ENCODE measurements around the gene PIGR.

PIGR gene

DNA sequence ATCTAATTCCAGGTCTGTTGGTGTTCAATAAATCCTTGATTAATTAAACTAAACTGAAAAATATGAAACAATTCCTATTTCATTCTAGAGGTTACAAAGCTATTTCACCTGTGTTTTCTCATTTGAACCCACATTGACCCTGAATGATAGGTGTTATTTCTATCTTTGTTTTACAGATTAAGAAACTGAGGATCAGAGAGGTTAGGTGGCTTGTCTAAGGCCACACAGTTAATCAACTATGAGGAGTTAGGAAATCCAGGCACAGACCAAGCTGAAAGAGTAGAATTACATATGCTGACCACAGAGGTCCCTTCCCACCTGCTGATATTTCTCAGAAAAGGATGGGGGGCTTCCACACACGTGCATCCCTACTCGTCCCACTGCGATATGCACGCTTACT is 487 bp downstream of the PIGR start:
- H3K4me3 ChIP-seq (ENCODE audit: low read length), result no peak overlapping the region
- TF ChIP-seq, protein P1, sequence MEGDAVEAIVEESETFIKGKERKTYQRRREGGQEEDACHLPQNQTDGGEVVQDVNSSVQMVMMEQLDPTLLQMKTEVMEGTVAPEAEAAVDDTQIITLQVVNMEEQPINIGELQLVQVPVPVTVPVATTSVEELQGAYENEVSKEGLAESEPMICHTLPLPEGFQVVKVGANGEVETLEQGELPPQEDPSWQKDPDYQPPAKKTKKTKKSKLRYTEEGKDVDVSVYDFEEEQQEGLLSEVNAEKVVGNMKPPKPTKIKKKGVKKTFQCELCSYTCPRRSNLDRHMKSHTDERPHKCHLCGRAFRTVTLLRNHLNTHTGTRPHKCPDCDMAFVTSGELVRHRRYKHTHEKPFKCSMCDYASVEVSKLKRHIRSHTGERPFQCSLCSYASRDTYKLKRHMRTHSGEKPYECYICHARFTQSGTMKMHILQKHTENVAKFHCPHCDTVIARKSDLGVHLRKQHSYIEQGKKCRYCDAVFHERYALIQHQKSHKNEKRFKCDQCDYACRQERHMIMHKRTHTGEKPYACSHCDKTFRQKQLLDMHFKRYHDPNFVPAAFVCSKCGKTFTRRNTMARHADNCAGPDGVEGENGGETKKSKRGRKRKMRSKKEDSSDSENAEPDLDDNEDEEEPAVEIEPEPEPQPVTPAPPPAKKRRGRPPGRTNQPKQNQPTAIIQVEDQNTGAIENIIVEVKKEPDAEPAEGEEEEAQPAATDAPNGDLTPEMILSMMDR (conservative IDR thresholded peaks at IDR 0.05; ENCODE audit: low read depth, low read length), result no peak
- no peak for DNase-seq (ENCODE audit: low read depth)

DNA sequence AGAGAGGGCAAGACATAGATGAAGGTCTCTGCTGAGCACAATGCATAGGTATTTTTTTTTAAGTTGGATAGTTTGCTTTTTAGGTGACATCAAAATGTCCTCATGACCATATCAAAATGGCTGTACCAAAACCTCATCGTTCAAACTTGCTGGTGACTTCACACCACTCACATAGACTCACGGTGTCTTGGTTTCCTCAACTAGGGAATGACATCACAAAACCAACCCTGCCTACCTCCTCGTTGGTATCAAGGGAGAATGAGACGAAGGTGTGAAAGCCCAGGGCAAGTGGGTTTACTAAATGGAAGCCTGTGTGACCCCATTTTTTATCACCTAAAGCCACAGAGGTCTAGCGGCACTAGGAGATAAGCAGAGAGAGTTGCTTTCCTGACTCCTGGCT is 1.6 kb downstream of the PIGR start:
- H3K4me3 ChIP-seq (ENCODE audit: low read length), result no peak overlapping the region
- no peak for DNase-seq (ENCODE audit: low read depth)
- TF ChIP-seq, protein P1 (conservative IDR thresholded peaks at IDR 0.05; ENCODE audit: low read depth, low read length), result no peak

DNA sequence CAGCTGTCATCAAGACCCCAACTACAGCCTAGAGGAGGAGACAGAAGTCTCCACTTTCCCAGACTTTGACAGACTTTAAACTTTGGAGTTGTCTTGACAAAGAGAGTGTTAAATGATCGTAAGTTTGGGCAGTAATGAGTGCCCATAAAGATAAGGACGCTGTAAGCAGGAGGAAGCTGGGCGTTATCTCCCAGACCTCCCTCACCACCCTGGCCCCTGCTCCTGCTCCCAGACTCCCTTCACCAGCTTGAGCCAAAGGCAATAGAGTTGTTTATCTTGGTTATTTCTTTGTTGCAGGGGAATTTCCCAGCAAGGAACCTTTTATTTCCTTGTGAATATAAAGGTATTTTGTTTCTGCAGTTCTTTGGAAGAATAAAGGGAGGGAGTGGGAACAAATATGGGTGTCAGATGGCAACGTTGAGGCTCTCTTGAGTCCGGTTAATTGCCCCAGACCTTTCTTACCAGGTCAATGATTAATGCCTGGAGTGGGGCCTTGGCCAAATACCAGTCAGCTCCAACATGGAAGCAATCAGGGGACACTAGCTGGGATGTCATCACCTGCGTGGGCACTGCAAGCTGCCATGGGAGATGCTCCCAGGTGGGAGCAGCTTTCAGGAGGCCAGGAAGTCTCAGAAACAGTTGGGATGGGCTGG is 4.4 kb downstream of the PIGR start:
- no peak overlapping the region for H3K4me3 ChIP-seq (ENCODE audit: low read length)
- no peak for DNase-seq (ENCODE audit: low read depth)
- TF ChIP-seq, protein P1 (conservative IDR thresholded peaks at IDR 0.05; ENCODE audit: low read depth, low read length), result no peak

DNA sequence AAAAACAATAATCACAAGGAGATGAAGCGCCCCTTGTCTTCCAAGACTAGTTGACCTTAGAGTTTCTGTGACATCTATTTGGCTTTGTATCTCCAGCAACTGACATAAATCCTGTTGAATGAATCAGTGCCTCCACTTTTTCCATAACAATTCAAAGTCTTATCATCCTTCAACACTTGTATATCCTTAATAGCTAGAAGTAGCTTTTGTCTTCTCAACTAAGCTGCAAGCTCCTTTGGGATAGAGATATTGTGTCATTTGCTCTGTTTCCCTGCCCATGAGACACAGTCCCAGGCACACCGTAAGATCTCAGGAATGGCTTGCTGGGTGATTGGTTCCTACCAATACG is 5.7 kb downstream of the PIGR start:
- DNase-seq (ENCODE audit: low read depth), result no peak
- TF ChIP-seq, protein P1 (conservative IDR thresholded peaks at IDR 0.05; ENCODE audit: low read depth, low read length), result no peak
- no peak overlapping the region for H3K4me3 ChIP-seq (ENCODE audit: low read length)

DNA sequence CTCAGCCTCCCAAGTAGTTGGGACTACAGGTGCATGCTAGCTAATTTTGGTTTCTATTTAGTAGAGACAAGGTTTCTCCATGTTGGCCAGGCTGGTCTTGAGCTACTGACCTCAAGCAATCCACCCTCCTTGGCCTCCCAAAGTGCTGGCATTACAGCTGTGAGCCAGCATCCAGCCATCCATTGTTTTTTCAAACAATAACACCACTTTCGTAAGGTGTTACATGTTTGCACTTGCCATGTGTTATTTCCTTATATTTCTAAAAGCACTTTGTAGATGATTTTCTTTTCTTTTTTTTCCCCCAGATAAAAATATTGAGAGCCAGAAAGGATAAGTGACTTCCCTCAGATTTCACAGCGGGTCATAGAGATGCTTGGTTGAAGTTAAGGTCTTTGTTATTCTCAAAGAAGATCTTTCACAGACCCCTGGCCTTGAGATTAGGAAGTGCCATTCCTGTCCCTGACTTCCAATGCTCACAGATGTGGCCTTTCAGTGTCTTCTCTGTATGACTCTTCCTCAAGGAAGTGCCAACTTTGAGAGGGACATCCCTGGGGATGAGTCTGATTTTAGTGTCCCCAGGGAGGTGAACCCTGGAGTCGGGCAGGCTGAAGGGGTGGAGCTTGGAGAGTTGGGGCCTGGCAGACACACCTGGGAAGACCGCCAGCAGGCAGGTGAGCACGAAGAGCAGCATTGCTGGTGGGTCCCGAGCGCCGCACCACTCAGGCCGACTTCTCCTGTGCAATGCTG is 6.3 kb downstream of the PIGR start:
- no peak for DNase-seq (ENCODE audit: low read depth)
- TF ChIP-seq, protein P1 (conservative IDR thresholded peaks at IDR 0.05; ENCODE audit: low read depth, low read length), result no peak
- H3K4me3 ChIP-seq (ENCODE audit: low read length), result no peak overlapping the region

DNA sequence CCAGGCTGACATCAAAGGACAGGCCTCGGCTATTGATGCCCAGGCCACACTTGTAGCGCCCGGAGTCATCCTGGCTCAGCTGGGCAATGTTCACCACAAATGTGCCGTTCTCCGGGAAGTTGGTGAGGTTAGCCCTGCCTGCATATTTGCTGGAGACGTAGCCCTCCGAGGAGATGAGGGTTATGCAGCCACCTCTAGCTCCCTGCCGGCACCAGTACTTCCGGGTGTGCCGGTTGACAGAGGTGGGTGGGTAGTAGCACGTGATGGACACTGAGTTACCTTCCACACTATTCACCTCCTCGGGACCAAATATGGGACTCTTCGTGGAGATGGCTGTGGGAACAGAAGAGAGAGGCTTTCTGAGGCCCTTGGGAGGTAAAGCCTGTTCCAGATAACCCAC is 7.1 kb downstream of the PIGR start:
- TF ChIP-seq, protein P1 (conservative IDR thresholded peaks at IDR 0.05; ENCODE audit: low read depth, low read length), result no peak
- H3K4me3 ChIP-seq (ENCODE audit: low read length), result no peak overlapping the region
- DNase-seq (ENCODE audit: low read depth), result no peak

DNA sequence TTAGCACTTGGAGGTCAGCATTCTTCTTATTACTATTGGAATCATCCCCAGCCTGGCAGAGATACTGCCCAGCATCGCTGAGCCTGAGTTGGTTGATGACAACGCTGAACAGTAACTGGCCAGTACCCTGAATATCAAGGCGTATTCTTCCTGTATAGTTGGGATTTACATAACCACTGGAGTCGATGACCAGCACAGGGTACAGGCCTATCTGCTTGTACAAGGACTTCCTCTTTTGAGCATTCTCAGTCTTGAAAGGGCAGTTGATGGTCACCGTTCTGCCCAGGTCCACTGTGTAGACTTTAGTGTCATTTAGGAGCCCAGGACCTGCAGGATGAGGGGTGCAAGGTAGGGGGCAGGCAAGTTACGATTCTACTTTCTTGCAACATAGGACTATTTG is 8.8 kb downstream of the PIGR start:
- H3K4me3 ChIP-seq (ENCODE audit: low read length), result no peak overlapping the region
- TF ChIP-seq, protein P1 (conservative IDR thresholded peaks at IDR 0.05; ENCODE audit: low read depth, low read length), result no peak
- no peak for DNase-seq (ENCODE audit: low read depth)
